Stimulated activated CD8-positive, alpha-beta memory T cell treated with anti-CD3 and anti-CD28 coated beads, Interleukin-15, amount 100 ng/mL, for 1 hour (primary cell): ENCODE data around the gene C12orf43.

ENCODE experiments used
- DNase-seq: peaks from one replicate; pipeline ENCODE4 v3.0.0-alpha.2; 2020; ENCODE audit warnings: low read depth

The C12orf43 gene

GRCh38 chr12:120999191-121000120 is 16.8 kb downstream of the C12orf43 start:
- DNase-seq, result no peak

GRCh38 chr12:120998435-120998834 is 17.9 kb downstream of the C12orf43 start:
- no peak for DNase-seq

- no peak for DNase-seq
These were observed 18.8 kb downstream of the C12orf43 start for GRCh38 chr12:120997448-120997847.

- DNase-seq, result no peak
These were observed 20.0 kb downstream of the C12orf43 start for GRCh38 chr12:120996133-120996746.

- no peak for DNase-seq
These were observed 21.5 kb downstream of the C12orf43 start for GRCh38 chr12:120994589-120995337.

GRCh38 chr12:120994059-120994458 is 22.2 kb downstream of the C12orf43 start:
- no peak for DNase-seq

- no peak for DNase-seq
These were observed 22.8 kb downstream of the C12orf43 start for GRCh38 chr12:120993496-120993895.

DNA sequence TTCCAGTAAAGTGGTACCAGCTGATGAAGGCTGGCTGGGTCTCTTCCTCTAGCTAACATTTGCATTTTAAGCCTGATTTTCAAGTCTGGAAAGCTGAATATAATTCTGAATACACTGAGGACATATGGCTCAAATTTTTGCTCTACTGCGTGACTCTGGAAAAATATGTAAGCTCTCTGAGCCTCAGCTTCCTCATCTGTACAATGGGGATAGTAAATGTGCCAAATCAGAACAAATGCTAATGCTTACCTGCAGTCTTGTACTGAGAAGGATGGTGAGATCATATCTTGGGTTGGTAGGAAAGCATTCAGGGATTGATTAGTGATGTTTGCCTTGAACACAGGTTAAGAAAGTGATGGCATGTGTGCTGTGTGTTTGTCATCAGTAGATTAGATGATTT is 23.3 kb downstream of the C12orf43 start:
- DNase-seq, result no peak

GRCh38 chr12:120991965-120992364 is 24.3 kb downstream of the C12orf43 start:
- no peak for DNase-seq

DNA sequence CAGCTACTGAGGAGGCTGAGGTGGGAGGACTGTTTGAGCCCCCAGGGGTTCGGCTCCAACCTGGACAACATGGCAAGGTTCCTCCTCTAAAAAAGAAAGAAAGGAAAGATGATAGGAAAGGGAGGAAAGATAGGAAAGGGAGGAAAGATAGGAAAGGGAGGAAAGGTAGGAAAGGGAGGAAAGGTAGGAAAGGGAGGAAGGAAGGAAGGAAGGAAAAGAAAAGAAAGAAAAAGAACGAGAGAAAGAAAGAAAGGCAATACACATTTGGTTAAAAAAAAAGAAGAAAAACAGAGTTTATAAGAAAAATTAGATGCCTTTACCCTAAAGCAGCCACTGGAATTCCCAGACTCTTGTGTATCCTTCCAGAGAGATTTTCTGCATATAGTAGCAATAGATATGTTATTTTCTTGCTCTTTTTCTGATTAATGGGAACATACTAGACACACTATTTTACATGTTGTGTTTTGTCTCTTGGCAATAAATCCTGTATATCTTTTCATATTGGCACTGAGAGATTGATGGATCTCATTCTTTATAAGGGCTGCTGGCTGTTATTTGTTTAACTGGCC is 25.7 kb downstream of the C12orf43 start:
- DNase-seq, result no peak

DNA sequence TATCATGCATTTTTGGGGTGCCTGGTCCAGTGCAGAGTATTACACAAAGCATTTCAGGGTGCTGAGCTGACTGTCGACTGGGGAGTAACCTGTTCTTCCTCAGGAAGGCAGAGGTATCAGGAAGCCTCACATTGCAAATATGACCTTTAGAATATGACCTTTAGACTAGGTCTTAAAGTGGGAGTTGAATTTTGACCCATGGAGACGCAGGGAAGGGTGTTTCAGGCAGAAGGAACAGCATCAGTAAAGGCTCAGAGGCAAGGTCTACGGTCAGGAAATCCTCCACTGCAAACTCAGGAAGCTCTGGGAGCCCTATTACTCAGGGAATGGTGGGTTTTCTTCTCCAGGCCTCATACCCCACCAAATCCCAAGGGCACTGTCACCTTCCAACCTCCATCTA is 26.6 kb downstream of the C12orf43 start:
- DNase-seq, result no peak

DNA sequence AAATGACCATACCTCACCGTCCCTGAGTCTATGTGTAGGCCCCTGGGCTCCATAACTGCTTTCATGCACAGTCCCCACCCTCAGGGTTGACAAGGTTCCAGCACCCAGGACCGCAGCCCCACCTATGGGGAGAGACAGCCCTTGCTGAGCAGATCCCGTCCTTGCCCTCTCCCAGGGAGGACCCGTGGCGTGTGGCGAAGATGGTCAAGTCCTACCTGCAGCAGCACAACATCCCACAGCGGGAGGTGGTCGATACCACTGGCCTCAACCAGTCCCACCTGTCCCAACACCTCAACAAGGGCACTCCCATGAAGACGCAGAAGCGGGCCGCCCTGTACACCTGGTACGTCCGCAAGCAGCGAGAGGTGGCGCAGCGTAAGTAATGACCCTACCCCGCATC is 27.6 kb downstream of the C12orf43 start:
- DNase-seq, result no peak

- no peak for DNase-seq
These were observed 28.1 kb downstream of the C12orf43 start for GRCh38 chr12:120988234-120988633.

DNA sequence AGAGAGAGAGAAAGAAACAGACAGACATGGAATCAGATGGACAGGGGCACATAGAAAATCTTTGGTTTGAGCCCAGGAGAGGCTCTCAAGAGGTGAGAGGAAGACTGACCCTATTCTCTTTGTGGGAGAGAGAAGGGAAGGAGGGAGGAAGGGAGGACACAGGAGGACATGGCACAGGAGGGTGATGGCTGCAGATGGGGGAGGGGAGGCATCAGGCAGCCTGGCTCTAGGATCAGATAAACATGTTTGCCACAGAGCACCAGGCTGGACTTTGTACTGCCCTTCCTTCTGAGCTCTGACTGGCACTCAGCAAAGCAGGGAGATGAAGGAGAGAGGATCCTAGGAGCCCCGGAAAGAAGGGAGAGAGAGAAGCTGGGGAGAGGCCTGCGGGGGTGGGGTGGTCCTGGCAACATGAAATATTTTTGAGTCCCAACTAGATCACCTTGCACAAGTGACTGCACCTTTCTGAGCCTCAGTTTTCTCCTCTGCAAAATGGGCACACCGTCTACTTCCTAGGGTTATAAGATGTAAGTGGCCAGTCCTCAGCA is 31.9 kb downstream of the C12orf43 start:
- DNase-seq, result no peak

DNA sequence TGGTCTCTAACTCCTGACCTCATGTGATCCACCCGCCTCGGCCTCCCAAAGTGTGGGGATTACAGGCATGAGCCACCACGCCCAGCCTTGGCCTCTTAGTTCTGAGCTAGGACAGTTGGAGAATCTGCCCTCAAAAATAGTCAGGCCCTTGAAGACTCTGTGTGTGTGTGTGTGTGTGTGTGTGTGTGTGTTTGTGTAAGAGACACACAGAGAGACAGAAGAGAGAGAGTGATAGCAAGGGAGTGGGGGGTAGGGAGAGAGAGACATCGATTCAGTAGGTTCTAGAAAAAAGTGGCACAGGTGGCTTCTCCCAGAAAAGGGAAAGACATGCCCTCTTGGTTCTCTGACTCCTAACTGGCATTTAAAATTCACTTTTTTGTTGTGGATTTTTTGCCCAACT is 32.5 kb downstream of the C12orf43 start:
- no peak for DNase-seq

- no peak for DNase-seq
These were observed 33.6 kb downstream of the C12orf43 start for GRCh38 chr12:120982659-120983058.

- no peak for DNase-seq
These were observed 34.8 kb downstream of the C12orf43 start for GRCh38 chr12:120981407-120981941.

GRCh38 chr12:120980800-120981368 is 35.4 kb downstream of the C12orf43 start:
- no peak for DNase-seq

DNA sequence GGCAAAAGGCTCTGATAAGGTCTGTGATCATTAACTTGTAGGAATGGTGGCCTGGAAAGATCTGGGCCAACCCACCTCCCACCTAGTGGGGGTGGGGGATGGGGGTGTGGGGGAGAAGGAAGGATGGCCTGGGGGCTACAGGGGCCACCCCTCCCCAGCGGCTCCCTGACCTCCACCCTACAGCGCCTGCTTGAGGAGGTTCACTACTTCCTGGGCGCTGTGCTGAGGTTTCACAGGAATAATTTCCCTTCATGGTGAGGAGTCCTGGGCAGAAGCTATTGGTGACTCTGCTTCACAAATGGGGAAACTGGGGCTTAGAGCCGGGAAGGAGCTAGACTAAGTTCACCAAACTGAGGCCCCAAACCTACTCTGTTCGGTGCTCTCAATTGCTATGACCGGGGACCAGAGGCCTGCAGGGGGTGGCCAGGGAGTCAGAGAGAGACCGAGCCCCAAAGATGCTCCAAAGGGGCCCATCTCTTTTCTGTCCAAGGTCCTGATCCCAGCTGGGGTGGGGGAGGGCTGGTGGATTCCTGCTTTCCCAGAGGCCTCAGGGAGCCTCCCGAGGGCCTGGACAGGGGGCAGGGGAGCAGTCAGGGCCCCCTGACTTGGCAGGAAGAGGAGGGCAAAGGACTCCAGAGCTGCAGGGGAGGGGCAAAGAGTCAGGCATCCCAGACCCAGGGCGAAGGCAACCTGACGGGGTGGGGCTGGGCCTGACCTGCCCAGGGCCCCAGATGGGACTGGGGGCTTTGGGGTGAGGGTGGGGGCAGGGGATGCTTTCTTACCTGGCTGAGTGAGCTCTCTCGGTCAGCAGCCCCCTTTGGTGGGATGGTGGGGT is 36.2 kb downstream of the C12orf43 start:
- no peak for DNase-seq

DNA sequence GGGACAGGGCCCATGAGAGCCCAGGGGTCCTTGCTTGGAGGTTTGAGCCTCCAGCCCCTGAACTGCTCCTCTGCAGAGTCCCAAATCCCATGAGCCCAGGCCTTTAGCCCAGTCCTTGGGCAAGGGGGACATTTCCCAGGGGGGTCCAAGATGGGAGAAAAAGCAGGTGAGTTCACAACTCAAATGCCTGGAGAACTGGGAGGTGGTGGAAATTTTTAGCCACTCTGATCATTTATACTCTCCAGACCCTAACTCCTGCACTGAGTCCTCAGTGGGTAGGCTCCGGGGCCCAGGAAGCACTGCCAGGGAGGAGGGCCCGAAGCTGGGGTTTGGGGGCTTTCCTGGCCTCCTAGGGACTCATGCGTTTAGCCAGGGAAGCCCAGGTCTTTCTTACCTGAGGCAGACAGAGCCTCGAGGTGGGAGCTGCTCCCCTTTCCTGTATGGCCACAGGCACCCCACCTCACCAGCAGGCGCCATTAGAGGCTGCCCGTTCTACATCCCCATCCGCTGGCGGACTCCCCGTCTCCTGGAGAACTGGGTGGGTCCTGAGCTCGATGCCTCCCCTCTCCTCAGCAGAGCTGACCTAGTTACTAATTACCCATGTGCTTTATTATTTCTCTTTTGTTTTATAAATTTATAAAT is 36.9 kb downstream of the C12orf43 start:
- no peak for DNase-seq
